Small intestine (tissue), 16 donors: ENCODE data around the gene C10orf120. TPM values are rescaled to one million over a fixed set of nuclear protein-coding genes. Genes with fewer than 3 reads are reported as not detected.

Source experiments
- DNase-seq, 2 donors: peaks; one replicate each; pipeline versions ENCODE4 v3.0.0 to v3.0.0-alpha.2; 2013
- FAIRE-seq: peaks from 2 replicates; lab custom pipeline; 2012; peaks lifted over from hg19 to GRCh38; lab: Jason Lieb, UNC
- H3K27ac ChIP-seq, 3 donors: one replicate each; pipeline ENCODE4 v1.5.1; 2013; ENCODE audit warnings: low read length in 2 of 3, mild to moderate bottlenecking in 2 of 3, control low read depth in 1 of 3, inconsistent platforms in 1 of 3, low read depth in 1 of 3, moderate library complexity in 1 of 3
- H3K27me3 ChIP-seq, 3 donors: one replicate each; pipeline ENCODE4 v1.6.1; 2013; ENCODE audit warnings: low read length in 3 of 3, inconsistent platforms in 1 of 3; ENCODE audit not compliant: control insufficient read depth in 3 of 3, insufficient read depth in 3 of 3
- H3K36me3 ChIP-seq, 3 donors: one replicate each; pipeline ENCODE4 v1.6.1; 2013; ENCODE audit warnings: low read length in 3 of 3, inconsistent platforms in 1 of 3, low read depth in 1 of 3, mild to moderate bottlenecking in 1 of 3, moderate library complexity in 1 of 3; ENCODE audit not compliant: control insufficient read depth in 3 of 3, insufficient read depth in 2 of 3
- H3K4me1 ChIP-seq, 3 donors: one replicate each; pipeline ENCODE4 v1.6.1; 2013; ENCODE audit warnings: low read length in 2 of 3, inconsistent platforms in 1 of 3, low read depth in 1 of 3, mild to moderate bottlenecking in 1 of 3, moderate library complexity in 1 of 3; ENCODE audit not compliant: control insufficient read depth in 3 of 3, insufficient read depth in 2 of 3
- H3K4me3 ChIP-seq, 3 donors: one replicate each; pipeline ENCODE4 v1.5.1; 2013; ENCODE audit warnings: low read length in 3 of 3, control low read depth in 1 of 3, inconsistent platforms in 1 of 3, low read depth in 1 of 3, mild to moderate bottlenecking in 1 of 3, moderate library complexity in 1 of 3
- H3K9me3 ChIP-seq, 2 donors: one replicate each; pipeline ENCODE4 v1.6.1; 2013; ENCODE audit warnings: low read depth in 1 of 2, low read length in 1 of 2; ENCODE audit not compliant: control insufficient read depth in 2 of 2, insufficient read depth in 1 of 2
- WGBS, 3 donors: extraction: QIAGEN DNeasy Blood & Tissue Kit; methylation state at CpG; one replicate each; pipeline ENCODE4 v1.1.7; 2013; 5-methylcytosine and 5-hydroxymethylcytosine counted together
- long read RNA-seq, 10 donors: transcript quantifications; one replicate each; lab custom pipeline, GENCODE V29; 2026
- polyA plus RNA-seq, 4 donors: library from polyadenylated mRNA; stranded (reverse) in 3 of 4; unstranded in 1 of 4; fragments of 200-250 nt in 3 of 4; fragments of 120-200 nt in 1 of 4; gene quantifications; one replicate each; pipeline versions ENCODE4 v1.2.1 to v1.2.3, GENCODE V29; 2013
- donor health status: healthy with polysubstance abuse.
- donor health status: control.
- donor health status: control.
- donor health status: Bipolar disorder and iron deficiency.
- donor health status: healthy.

The C10orf120 gene
- polyA plus RNA-seq, result not detected
- long read RNA-seq, donor 1, result 0 reads
- long read RNA-seq, donor 2, result 0 reads
- long read RNA-seq, donor 3, result 0 reads
- long read RNA-seq, donor 4, result 0 reads
- long read RNA-seq, donor 5, result 0 reads
- long read RNA-seq, donor 6, result 0 reads
- long read RNA-seq, donor 7, result 0 reads
- long read RNA-seq, donor 8, result 0 reads
- long read RNA-seq, donor 9, result 0 reads
- long read RNA-seq, donor 10, result 0 reads

DNA sequence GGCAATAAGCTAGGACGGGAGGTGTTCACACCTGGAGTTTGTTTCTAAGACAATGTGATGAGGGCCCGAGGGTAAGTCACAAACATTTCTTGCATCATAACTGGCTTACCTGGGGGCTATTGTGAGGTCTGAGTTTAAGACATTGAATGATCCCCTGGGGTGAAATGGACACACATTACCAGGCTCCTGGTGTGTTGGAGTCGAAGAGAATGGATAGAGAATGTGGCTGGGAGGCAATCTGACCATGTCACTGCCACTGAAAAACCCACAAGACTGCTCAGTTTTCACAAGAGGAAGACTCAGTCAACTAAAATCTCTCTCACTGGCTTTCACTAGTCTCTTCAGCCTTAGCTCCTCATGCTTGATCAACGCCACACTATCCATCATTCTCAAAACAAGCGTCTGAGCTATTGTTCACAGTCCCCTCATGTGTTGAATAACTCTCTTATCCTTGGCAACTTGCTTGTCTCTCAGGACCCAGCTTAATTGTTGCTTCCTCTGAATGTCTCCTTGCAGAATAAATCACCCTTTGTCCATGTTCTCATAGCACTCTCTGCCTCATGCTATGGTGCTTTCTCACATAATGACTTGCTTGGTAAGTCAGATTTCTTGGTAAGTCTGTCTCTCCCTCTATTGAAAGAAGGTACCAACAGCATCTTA, at the start of gene C10orf120:
TSS of gene C10orf120 (minus strand) at position 51 of the 660 bp plus-strand sequence. CDS start 56 bp downstream, outside the sequence.
- FAIRE-seq, result no peak
- Histone ChIP-seq H3K4me3 (no peak within 1 kb of the TSS), H3K27ac (no peak within 1 kb of the TSS), H3K36me3 (no peaks in the 10 kb centered on the region), H3K27me3 (no peaks in the 10 kb centered on the region), H3K4me1 (peaks cover 0 to 12% (median 0%) of the 10 kb centered on the region in 3 donors), H3K9me3 (no peaks in the 10 kb centered on the region)
- no peak for DNase-seq
- 73 to 88% (median 80%) methylated on average over 5 of the region's 5 CpGs for WGBS, 3 donors

DNA sequence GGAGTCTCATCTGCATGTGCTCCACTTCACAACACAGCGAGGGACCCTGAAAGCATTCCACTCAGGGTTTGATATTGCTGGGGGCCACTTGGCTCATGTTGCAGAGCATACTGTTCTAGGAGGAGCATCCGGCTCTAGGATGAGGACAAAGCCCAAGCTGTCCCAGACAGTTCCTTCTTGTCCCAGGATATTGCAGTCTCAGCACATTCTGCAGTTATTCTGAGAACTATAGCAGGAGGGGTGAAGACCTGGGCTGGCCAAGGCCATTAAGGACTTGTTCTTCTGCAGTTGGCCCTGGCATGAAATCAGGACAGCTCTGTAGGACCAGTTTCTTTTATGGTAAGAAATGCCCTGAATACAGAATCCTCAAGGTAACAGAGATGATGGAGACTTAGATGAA, 48.9 kb upstream of the C10orf120 start:
- WGBS, 3 donors, result 63 to 83% (median 65%) methylated on average over 2 of the region's 2 CpGs
- no peak for DNase-seq
- no peaks in the 10 kb centered on the region for H3K4me1 ChIP-seq
- no peaks in the 10 kb centered on the region for H3K27me3 ChIP-seq
- no peaks in the 10 kb centered on the region for H3K36me3 ChIP-seq
- H3K27ac ChIP-seq, result no peak overlapping the region
- H3K9me3 ChIP-seq, result no peaks in the 10 kb centered on the region
- no peak for FAIRE-seq
- no peak overlapping the region for H3K4me3 ChIP-seq

DNA sequence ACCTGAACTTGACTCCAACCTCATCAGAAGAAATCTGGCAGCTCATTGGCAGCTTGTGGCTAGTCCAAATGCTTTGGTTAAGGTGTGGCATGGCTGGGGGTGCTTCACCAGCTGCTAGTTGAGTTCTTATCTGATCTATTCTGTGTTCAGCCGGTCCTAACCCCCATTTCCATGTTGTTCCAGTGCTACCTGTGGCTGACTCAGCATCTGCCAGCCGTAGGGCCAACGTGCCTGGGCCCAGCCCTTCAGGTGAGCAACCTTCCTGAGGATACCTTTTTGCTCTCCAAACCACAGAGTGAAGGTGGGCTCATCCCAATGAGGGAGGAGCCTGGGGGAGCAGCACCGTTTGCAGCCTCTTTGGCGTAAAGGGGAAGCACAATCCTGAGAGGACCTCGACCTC, 46.8 kb upstream of the C10orf120 start:
- Histone ChIP-seq H3K36me3 (no peaks in the 10 kb centered on the region), H3K4me1 (no peaks in the 10 kb centered on the region), H3K4me3 (no peak overlapping the region), H3K27me3 (no peaks in the 10 kb centered on the region), H3K9me3 (no peaks in the 10 kb centered on the region), H3K27ac (no peak overlapping the region)
- 34 to 51% (median 47%) methylated on average over 6 of the region's 6 CpGs for WGBS, 3 donors
- FAIRE-seq (no peak), DNase-seq (no peak)

DNA sequence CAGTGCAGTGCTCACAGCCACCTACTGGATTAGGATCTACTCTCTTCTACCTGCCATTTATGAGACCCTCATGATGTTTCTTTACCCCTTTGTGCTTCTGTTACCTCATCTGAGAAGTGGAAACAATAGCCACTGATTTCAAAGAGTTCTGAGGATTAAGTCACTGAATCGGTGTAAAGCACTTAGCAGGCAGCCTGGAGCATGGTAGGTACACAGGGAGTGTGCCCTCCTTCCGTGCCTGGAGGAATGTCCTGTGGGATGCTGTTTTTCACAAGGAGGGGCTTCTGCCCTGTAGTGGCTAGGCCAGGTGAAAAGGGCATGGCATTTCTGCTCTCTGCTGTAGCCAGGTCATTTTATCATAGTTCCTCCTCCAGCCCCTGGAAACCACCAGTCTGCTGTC, 44.6 kb upstream of the C10orf120 start:
- no peaks in the 10 kb centered on the region for H3K27me3 ChIP-seq
- H3K36me3 ChIP-seq, result no peaks in the 10 kb centered on the region
- DNase-seq (no peak), FAIRE-seq (no peak)
- H3K27ac ChIP-seq, result no peak overlapping the region
- no peak overlapping the region for H3K4me3 ChIP-seq
- H3K9me3 ChIP-seq, result no peaks in the 10 kb centered on the region
- 25 to 57% (median 34%) methylated on average over 2 of the region's 2 CpGs for WGBS, 3 donors
- no peaks in the 10 kb centered on the region for H3K4me1 ChIP-seq

DNA sequence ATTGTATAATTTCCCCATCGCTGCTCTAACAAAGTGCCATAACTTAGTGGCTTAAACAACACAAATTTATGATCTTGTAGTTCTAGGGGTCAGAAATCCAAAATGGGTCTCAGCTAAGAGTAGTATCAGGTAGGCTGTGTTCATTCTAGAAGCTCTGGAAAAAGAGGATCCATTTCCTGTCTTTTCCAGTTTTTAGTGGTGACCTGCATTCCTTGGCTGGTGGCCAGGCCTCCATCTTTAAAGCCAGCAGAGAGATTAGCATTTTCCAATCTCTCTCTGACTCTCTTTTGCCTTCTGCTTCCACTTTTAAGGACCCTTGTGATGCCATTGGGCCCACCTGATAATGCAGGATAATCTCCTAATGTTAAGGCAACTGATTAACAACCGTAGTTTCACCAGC, 41.0 kb upstream of the C10orf120 start:
- 57 to 69% (median 66%) methylated on average over 2 of the region's 2 CpGs for WGBS, 3 donors
- Histone ChIP-seq H3K4me3 (no peak overlapping the region), H3K27me3 (no peaks in the 10 kb centered on the region), H3K9me3 (no peaks in the 10 kb centered on the region), H3K27ac (no peak overlapping the region), H3K4me1 (no peaks in the 10 kb centered on the region), H3K36me3 (no peaks in the 10 kb centered on the region)
- DNase-seq (no peak), FAIRE-seq (no peak)

DNA sequence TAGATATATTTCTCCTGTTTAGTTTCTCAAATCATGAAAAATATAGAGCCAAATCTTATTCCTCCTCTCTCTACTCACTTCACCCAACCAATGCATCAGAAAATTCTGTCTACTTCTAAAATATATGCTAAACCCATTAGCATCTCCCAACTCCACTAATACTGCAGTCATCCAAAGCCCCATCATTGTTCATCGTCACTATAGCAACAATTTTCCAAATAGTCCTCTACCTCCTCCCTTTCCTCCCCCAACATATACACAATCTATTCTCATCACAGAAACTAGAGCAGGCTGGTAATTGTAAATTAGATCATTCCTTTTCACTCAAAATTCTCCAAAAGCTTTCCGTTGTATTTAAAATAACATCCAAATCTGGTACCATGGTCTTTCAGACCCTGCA, 38.4 kb upstream of the C10orf120 start:
- WGBS, 3 donors, result 89 to 93% (median 92%) methylated on average over 2 of the region's 2 CpGs
- H3K27me3 ChIP-seq, result no peaks in the 10 kb centered on the region
- DNase-seq, result no peak
- H3K4me3 ChIP-seq, result no peak overlapping the region
- H3K9me3 ChIP-seq, result no peaks in the 10 kb centered on the region
- no peak for FAIRE-seq
- H3K36me3 ChIP-seq, result no peaks in the 10 kb centered on the region
- no peak overlapping the region for H3K27ac ChIP-seq
- no peaks in the 10 kb centered on the region for H3K4me1 ChIP-seq

DNA sequence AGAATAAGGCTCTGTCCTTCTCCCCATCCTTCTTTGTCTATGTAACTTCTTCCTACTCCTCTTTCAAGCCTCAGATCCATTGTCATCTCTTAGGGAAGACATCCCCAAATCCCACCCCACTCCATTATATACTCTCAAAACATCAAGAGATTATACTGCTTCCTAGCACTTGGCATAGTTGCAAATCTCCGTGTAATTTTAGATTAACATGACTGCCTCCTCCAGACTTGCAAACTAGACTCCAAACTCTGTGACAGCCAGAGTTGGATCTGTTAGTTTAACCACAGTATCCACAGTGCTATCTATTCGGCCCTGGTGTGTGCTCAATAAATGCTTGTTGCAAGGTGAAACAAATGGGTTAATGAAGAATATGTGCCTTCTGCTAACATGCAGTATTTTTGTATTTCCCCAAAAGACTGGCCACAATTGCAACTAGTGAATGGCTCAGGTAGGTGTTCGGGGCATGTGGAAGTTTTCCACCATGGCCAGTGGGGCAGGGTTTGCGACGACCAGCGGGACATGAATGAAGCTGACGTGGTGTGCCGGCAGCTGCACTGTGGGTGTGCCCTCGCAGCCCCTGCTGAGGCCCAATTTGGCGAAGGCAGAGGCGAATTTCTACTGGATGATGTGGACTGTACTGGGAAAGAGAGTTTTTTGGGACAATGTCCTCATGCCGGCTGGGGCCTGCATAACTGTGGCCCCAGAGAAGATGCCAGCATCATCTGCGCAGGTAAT, 34.5 kb upstream of the C10orf120 start:
- Histone ChIP-seq H3K27me3 (peaks cover 0 to 4% (median 0%) of the 10 kb centered on the region in 3 donors), H3K27ac (no peak overlapping the region), H3K36me3 (no peaks in the 10 kb centered on the region), H3K9me3 (no peaks in the 10 kb centered on the region), H3K4me3 (no peak overlapping the region), H3K4me1 (no peaks in the 10 kb centered on the region)
- DNase-seq, result no peak
- FAIRE-seq, result no peak
- 87 to 89% (median 89%) methylated on average over 13 of the region's 13 CpGs for WGBS, 3 donors

DNA sequence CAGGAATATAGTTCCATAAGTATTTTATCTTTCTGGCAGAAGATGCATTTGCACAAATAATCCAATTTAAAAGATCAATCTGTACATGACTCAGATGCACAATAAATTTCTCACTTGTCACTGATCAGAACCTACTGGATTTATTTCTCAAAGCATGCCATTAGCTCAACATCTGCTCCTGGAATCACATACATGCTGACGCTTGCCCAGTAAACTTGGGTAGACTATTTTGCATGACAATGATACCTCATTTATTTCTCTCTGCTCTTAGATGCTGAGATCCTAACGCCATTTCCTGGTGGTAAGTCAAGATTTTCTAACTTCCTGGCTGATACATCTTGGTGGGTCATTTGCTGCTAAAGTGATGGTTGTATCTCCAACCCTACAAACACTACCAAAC, 33.8 kb upstream of the C10orf120 start:
- H3K4me1 ChIP-seq, result no peaks in the 10 kb centered on the region
- no peak for FAIRE-seq

More for the DNA sequence above, 33.8 kb upstream of the C10orf120 start:
- Histone ChIP-seq H3K27ac (no peak overlapping the region), H3K4me3 (no peak overlapping the region), H3K36me3 (no peaks in the 10 kb centered on the region), H3K9me3 (no peaks in the 10 kb centered on the region), H3K27me3 (peaks cover 0 to 7% (median under 1%) of the 10 kb centered on the region in 3 donors)
- 45 to 56% (median 53%) methylated on average over 2 of the region's 2 CpGs for WGBS, 3 donors
- no peak for DNase-seq
